NB4 (cell line): ENCODE measurements around the gene KRT77.

Source experiments
- MYC ChIP-seq: IDR thresholded peaks from 2 replicates; pipeline ENCODE4 v1.6.1; 2011; ENCODE audit warnings: low read depth, low read length
- POLR2A ChIP-seq: IDR thresholded peaks from 2 replicates; pipeline ENCODE4 v1.6.1; 2011; ENCODE audit warnings: mild to moderate bottlenecking; ENCODE audit not compliant: insufficient read length; ENCODE audit errors: extremely low read depth
- TF ChIP-seq, protein P1 (sequence below): IDR thresholded peaks from one replicate; pipeline ENCODE4 v1.5.1; 2012; ENCODE audit warnings: low read depth, low read length

DNA sequence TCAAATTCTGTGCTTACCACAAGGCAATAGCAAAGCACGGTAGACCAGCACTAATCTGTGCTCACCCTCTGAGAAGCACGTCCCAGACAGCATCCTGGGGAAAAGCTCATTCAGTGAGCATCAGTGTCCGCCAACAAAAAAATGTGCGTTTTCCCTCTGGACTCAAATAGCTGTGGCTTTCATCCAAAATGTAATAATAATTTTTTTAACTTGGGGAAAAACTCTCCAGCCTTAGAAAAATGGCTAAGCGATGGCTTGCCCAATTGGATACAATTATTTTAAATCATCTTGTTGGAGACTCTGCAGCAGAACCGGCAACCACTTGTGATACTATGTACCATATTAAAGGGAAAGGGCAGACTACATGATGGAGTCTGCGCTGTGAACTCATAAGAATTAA is 1.1 kb upstream of the KRT77 start:
- TF ChIP-seq, protein P1, sequence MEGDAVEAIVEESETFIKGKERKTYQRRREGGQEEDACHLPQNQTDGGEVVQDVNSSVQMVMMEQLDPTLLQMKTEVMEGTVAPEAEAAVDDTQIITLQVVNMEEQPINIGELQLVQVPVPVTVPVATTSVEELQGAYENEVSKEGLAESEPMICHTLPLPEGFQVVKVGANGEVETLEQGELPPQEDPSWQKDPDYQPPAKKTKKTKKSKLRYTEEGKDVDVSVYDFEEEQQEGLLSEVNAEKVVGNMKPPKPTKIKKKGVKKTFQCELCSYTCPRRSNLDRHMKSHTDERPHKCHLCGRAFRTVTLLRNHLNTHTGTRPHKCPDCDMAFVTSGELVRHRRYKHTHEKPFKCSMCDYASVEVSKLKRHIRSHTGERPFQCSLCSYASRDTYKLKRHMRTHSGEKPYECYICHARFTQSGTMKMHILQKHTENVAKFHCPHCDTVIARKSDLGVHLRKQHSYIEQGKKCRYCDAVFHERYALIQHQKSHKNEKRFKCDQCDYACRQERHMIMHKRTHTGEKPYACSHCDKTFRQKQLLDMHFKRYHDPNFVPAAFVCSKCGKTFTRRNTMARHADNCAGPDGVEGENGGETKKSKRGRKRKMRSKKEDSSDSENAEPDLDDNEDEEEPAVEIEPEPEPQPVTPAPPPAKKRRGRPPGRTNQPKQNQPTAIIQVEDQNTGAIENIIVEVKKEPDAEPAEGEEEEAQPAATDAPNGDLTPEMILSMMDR: no peak
- no peak for TF ChIP-seq POLR2A
- TF ChIP-seq MYC: no peak
